Stomach (tissue), 4 donors: Measurements from ENCODE around the gene FHL1.

Experiments
- CTCF ChIP-seq, 7 experiments: fragments of 450-650 bp in 4 of 7; fragments of 200-600 bp in 3 of 7; sonication (generic) in 3 of 7; IDR thresholded peaks; one replicate each; pipeline ENCODE4 v1.5.1; 2016 to 2019; ENCODE audit warnings: antibody characterized with exemption in 7 of 7, control low read depth in 2 of 7, mild to moderate bottlenecking in 1 of 7
- EP300 ChIP-seq: sonication (generic); formaldehyde crosslinking; IDR thresholded peaks from one replicate; pipeline ENCODE4 v1.6.1; 2017; ENCODE audit warnings: antibody characterized with exemption
- POLR2A ChIP-seq, 4 donors: fragments of 450-650 bp; IDR thresholded peaks; one replicate each; pipeline ENCODE4 v1.6.1; 2016; ENCODE audit warnings: antibody characterized with exemption in 4 of 4, control low read depth in 2 of 4, mild to moderate bottlenecking in 1 of 4, moderate library complexity in 1 of 4
- POLR2AphosphoS5 ChIP-seq, 3 donors: sonication (generic); formaldehyde crosslinking; IDR thresholded peaks; one replicate each; pipeline ENCODE4 v1.6.1; 2016; ENCODE audit warnings: antibody characterized with exemption in 3 of 3

GRCh38 chrX:136214551-136214950 lies 67.2 kb downstream of the FHL1 start:
- no peak for TF ChIP-seq POLR2A (IDR thresholded peaks at IDR 0.05)
- no peak for TF ChIP-seq CTCF (IDR thresholded peaks at IDR 0.05)
- peak in 1 of 3 donors; percentile 5 for TF ChIP-seq POLR2AphosphoS5 (IDR thresholded peaks at IDR 0.05)
- TF ChIP-seq EP300, result no peak
